A549 treated with dexamethasone at 1 μM for 4 hours (cell line): ENCODE data around the gene GOLGA8S. TPM values are rescaled to one million over a fixed set of nuclear protein-coding genes. Genes with fewer than 3 reads are reported as not detected.

Source experiments
- total RNA-seq: library from RNA; stranded (reverse); fragments of 200-300 nt; extraction: Qiagen RNA extraction; gene quantifications from 5 replicates; pipeline ENCODE4 v1.2.3, GENCODE V29; 2022

Gene GOLGA8S
- total RNA-seq, result 0.09 to 0.18 TPM (median 0.11 TPM) in 5 replicates

GRCh38 chr15:23354448-23354847 is at the start of gene GOLGA8S:
Gene GOLGA8S (plus strand): TSS chr15:23354748. CDS start chr15:23354810, 62 bp downstream.

GRCh38 chr15:23334096-23334495 is 20.5 kb upstream of the GOLGA8S start, which contains the start of gene GOLGA6L26:
Gene GOLGA6L26 (minus strand): TSS chr15:23334196. CDS start chr15:23334135, 61 bp downstream.

Other genes with a start within 250 kb of the GOLGA8S start
- not detected in 5 replicates for gene GOLGA6L1, start 217.9 kb upstream of the GOLGA8S start, total RNA-seq
- not detected in 5 replicates for gene GOLGA6L26, start 20.6 kb upstream of the GOLGA8S start, total RNA-seq
- gene GOLGA6L2, start 92.5 kb downstream of the GOLGA8S start, total RNA-seq, result not detected in 5 replicates
- gene MKRN3, start 210.9 kb downstream of the GOLGA8S start, total RNA-seq, result 1.1 to 2.1 TPM (median 1.9 TPM) in 5 replicates